WTC11 (cell line): Measurements from ENCODE around the gene TRPV5. TPM values are rescaled to one million over a fixed set of nuclear protein-coding genes. Genes with fewer than 3 reads are reported as not detected.

Experiments
- ATAC-seq: fragments of 200-7000 bp; cut with Tn5 transposase; 2 replicates; pipeline ENCODE4 v1.10.0; 2021; ENCODE audit warnings: mild to moderate bottlenecking, moderate library complexity
- CTCF ChIA-PET: fragments of 300-600 bp; sonication (Branson Sonifier 250); formaldehyde crosslinking; loops from one replicate; lab custom pipeline; 2021; ENCODE audit warnings: antibody characterized with exemption; lab: Charles Lee
- POLR2A ChIA-PET: fragments of 350-600 bp; sonication (Branson Sonifier 250); formaldehyde crosslinking; loops from one replicate; lab custom pipeline; 2021; ENCODE audit warnings: antibody characterized with exemption; lab: Charles Lee
- DNase-seq: peaks from one replicate; pipeline ENCODE4 v3.0.0; 2021; ENCODE audit warnings: low spot score
- H3K27ac Mint-ChIP-seq: 2 replicates; pipeline ENCODE4 v1.8.0; 2021; ENCODE audit warnings: mixed read lengths
- H3K27me3 Mint-ChIP-seq: 2 replicates; pipeline ENCODE4 v1.8.0; 2021; ENCODE audit warnings: low read depth, mild to moderate bottlenecking, moderate library complexity, mixed read lengths
- H3K36me3 Mint-ChIP-seq: 2 replicates; pipeline ENCODE4 v1.8.0; 2021; ENCODE audit warnings: mixed read lengths
- H3K4me1 Mint-ChIP-seq: 2 replicates; pipeline ENCODE4 v1.8.0; 2022; ENCODE audit warnings: mixed read lengths
- H3K4me3 Mint-ChIP-seq: 2 replicates; pipeline ENCODE4 v1.8.0; 2021; ENCODE audit warnings: mild to moderate bottlenecking, moderate library complexity, mixed read lengths
- H3K9me3 Mint-ChIP-seq: 2 replicates; pipeline ENCODE4 v1.8.0; 2021; ENCODE audit warnings: mixed read lengths
- CREM ChIP-seq: sonication (generic); formaldehyde crosslinking; IDR thresholded peaks from 2 replicates; pipeline ENCODE4 v1.8.1; 2022; ENCODE audit warnings: mild to moderate bottlenecking, missing genetic modification reagents, moderate library complexity
- EMX1 ChIP-seq: fragments of 250-450 bp; sonication (Bioruptor Pico); IDR thresholded peaks from 2 replicates; pipeline ENCODE4 v1.8.0; 2021; ENCODE audit warnings: mild to moderate bottlenecking
- HMGA2 ChIP-seq: fragments of 250-450 bp; sonication (Bioruptor Pico); IDR thresholded peaks from 2 replicates; pipeline ENCODE4 v1.4.0; 2021; ENCODE audit warnings: mild to moderate bottlenecking, moderate library complexity
- KAT7 ChIP-seq: sonication (generic); formaldehyde crosslinking; IDR thresholded peaks from 2 replicates; pipeline ENCODE4 v1.8.1; 2023; ENCODE audit warnings: missing genetic modification reagents, mild to moderate bottlenecking, borderline replicate concordance
- NR1H2 ChIP-seq: sonication (generic); formaldehyde crosslinking; IDR thresholded peaks from 2 replicates; pipeline ENCODE4 v1.9.0; 2021; ENCODE audit warnings: mild to moderate bottlenecking, moderate library complexity, missing genetic modification reagents
- PRRX2 ChIP-seq: fragments of 250-450 bp; sonication (Bioruptor Pico); IDR thresholded peaks from 2 replicates; pipeline ENCODE4 v1.8.0; 2021; ENCODE audit warnings: mild to moderate bottlenecking
- RELA ChIP-seq: sonication (generic); formaldehyde crosslinking; IDR thresholded peaks from 2 replicates; pipeline ENCODE4 v1.8.1; 2022; ENCODE audit warnings: missing genetic modification reagents, mild to moderate bottlenecking, borderline replicate concordance
- SP1 ChIP-seq: sonication (generic); formaldehyde crosslinking; conservative IDR thresholded peaks from 2 replicates; pipeline ENCODE4 v1.8.1; 2022; ENCODE audit warnings: missing genetic modification reagents
- TCF7 ChIP-seq: sonication (generic); formaldehyde crosslinking; IDR thresholded peaks from 2 replicates; pipeline ENCODE4 v1.8.0; 2022; ENCODE audit warnings: mild to moderate bottlenecking, low read depth, missing genetic modification reagents, moderate library complexity
- ZNF121 ChIP-seq: sonication (generic); formaldehyde crosslinking; IDR thresholded peaks from 2 replicates; pipeline ENCODE4 v1.8.0; 2023; ENCODE audit warnings: missing genetic modification reagents
- ZNF263 ChIP-seq: sonication (generic); formaldehyde crosslinking; IDR thresholded peaks from 2 replicates; pipeline ENCODE4 v1.8.1; 2022; ENCODE audit warnings: low read depth, mild to moderate bottlenecking, moderate library complexity, missing genetic modification reagents
- ZNF423 ChIP-seq: fragments of 250-450 bp; sonication (Bioruptor Pico); IDR thresholded peaks from 2 replicates; pipeline ENCODE4 v2.1.2; 2022; ENCODE audit warnings: mild to moderate bottlenecking, moderate library complexity
- total RNA-seq: library from RNA; stranded (reverse); gene quantifications from 3 replicates; pipeline ENCODE4 v1.2.3, GENCODE V29; 2021
- TF ChIP-seq, protein P1 (sequence below): fragments of 250-450 bp; sonication (Bioruptor Pico); IDR thresholded peaks from 2 replicates; pipeline ENCODE4 v1.8.0; 2021; ENCODE audit warnings: mild to moderate bottlenecking
- TF ChIP-seq, protein P2 (sequence below): sonication (generic); formaldehyde crosslinking; IDR thresholded peaks from 2 replicates; pipeline ENCODE4 v1.8.0; 2022; ENCODE audit warnings: mild to moderate bottlenecking, missing genetic modification reagents
- TF ChIP-seq, protein P3 (sequence below): sonication (generic); formaldehyde crosslinking; IDR thresholded peaks from 2 replicates; pipeline ENCODE4 v1.8.1; 2022; ENCODE audit warnings: missing genetic modification reagents, borderline replicate concordance
- TF ChIP-seq, protein P4 (sequence below): sonication (generic); formaldehyde crosslinking; IDR thresholded peaks from 2 replicates; pipeline ENCODE4 v1.8.0; 2022; ENCODE audit warnings: missing genetic modification reagents
- TF ChIP-seq, protein P5 (sequence below): sonication (generic); formaldehyde crosslinking; IDR thresholded peaks from 2 replicates; pipeline ENCODE4 v1.8.0; 2023; ENCODE audit warnings: missing genetic modification reagents, mild to moderate bottlenecking, borderline replicate concordance
- TF ChIP-seq, protein P6 (sequence below): sonication (generic); formaldehyde crosslinking; conservative IDR thresholded peaks from 2 replicates; pipeline ENCODE4 v1.8.1; 2023; ENCODE audit warnings: mild to moderate bottlenecking, low read depth, missing genetic modification reagents, moderate library complexity
- TF ChIP-seq, protein P7 (sequence below): sonication (generic); formaldehyde crosslinking; IDR thresholded peaks from 2 replicates; pipeline ENCODE4 v1.8.1; 2023; ENCODE audit warnings: mild to moderate bottlenecking, missing genetic modification reagents, moderate library complexity

TRPV5 gene
- total RNA-seq, 1 experiment from 2014 or later: not detected

DNA sequence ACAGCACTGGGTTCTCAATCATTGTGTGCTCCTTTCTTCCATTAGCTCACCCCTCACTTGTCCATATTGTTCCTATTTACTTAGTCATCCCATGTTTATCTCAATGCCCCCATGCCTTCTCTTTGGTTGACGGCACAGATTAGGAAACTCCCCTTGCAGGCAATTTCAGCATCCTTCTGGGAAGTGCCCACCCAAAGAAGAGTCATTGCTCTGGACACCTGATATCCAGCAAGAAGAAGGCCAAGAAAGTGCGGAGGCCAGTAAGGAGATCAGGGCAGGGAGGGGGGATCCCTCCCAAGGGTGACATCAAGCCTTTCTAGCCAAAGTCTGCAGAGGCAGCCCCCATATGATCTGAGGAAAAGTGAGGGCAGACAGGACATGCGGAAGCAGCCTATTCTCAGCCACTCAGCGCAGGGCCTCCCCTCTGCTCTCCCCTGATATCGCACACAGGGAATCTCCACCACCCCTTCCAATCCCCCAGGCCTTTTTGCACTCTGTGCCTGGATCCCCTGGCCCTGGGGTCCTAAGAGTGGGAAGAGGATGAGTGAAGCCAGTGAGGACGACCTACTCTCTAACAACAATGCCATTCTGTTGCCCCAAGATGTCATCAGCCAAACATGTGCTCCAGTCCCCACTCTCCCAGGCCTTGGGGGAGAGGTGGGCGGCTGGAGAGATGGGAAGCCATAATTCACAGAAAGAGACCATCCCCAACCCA, 49.8 kb downstream of the TRPV5 start:
- CTCF ChIA-PET: interaction anchor here (4.4 kb wide), 1 partner anchor 12 kb away, joined by 27 read pairs; no protein-coding TSS in a partner anchor
- H3K9me3 Mint-ChIP-seq: no peaks in the 10 kb centered on the region
- no peaks in the 10 kb centered on the region for H3K36me3 Mint-ChIP-seq
- POLR2A ChIA-PET: no interaction called here
- no peaks in the 10 kb centered on the region; the same call in 1 of the 2 replicates for H3K27me3 Mint-ChIP-seq
- DNase-seq (no peak), ATAC-seq (no peak)
- no peak overlapping the region for H3K4me3 Mint-ChIP-seq
- TF ChIP-seq NR1H2 (CRISPR knock-in tag): no peak
- TF ChIP-seq, protein P1, sequence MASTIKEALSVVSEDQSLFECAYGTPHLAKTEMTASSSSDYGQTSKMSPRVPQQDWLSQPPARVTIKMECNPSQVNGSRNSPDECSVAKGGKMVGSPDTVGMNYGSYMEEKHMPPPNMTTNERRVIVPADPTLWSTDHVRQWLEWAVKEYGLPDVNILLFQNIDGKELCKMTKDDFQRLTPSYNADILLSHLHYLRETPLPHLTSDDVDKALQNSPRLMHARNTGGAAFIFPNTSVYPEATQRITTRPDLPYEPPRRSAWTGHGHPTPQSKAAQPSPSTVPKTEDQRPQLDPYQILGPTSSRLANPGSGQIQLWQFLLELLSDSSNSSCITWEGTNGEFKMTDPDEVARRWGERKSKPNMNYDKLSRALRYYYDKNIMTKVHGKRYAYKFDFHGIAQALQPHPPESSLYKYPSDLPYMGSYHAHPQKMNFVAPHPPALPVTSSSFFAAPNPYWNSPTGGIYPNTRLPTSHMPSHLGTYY (CRISPR knock-in tag): no peak
- TF ChIP-seq, protein P2, sequence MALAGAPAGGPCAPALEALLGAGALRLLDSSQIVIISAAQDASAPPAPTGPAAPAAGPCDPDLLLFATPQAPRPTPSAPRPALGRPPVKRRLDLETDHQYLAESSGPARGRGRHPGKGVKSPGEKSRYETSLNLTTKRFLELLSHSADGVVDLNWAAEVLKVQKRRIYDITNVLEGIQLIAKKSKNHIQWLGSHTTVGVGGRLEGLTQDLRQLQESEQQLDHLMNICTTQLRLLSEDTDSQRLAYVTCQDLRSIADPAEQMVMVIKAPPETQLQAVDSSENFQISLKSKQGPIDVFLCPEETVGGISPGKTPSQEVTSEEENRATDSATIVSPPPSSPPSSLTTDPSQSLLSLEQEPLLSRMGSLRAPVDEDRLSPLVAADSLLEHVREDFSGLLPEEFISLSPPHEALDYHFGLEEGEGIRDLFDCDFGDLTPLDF (CRISPR knock-in tag): no peak
- TF ChIP-seq EMX1 (CRISPR knock-in tag): no peak
- no peak for TF ChIP-seq HMGA2 (CRISPR knock-in tag)
- no peak for TF ChIP-seq ZNF121
- TF ChIP-seq, protein P3, sequence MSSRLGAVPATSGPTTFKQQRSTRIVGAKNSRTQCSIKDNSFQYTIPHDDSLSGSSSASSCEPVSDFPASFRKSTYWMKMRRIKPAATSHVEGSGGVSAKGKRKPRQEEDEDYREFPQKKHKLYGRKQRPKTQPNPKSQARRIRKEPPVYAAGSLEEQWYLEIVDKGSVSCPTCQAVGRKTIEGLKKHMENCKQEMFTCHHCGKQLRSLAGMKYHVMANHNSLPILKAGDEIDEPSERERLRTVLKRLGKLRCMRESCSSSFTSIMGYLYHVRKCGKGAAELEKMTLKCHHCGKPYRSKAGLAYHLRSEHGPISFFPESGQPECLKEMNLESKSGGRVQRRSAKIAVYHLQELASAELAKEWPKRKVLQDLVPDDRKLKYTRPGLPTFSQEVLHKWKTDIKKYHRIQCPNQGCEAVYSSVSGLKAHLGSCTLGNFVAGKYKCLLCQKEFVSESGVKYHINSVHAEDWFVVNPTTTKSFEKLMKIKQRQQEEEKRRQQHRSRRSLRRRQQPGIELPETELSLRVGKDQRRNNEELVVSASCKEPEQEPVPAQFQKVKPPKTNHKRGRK (CRISPR knock-in tag): no peak
- no peak for TF ChIP-seq TCF7 (CRISPR knock-in tag)
- TF ChIP-seq, protein P4, sequence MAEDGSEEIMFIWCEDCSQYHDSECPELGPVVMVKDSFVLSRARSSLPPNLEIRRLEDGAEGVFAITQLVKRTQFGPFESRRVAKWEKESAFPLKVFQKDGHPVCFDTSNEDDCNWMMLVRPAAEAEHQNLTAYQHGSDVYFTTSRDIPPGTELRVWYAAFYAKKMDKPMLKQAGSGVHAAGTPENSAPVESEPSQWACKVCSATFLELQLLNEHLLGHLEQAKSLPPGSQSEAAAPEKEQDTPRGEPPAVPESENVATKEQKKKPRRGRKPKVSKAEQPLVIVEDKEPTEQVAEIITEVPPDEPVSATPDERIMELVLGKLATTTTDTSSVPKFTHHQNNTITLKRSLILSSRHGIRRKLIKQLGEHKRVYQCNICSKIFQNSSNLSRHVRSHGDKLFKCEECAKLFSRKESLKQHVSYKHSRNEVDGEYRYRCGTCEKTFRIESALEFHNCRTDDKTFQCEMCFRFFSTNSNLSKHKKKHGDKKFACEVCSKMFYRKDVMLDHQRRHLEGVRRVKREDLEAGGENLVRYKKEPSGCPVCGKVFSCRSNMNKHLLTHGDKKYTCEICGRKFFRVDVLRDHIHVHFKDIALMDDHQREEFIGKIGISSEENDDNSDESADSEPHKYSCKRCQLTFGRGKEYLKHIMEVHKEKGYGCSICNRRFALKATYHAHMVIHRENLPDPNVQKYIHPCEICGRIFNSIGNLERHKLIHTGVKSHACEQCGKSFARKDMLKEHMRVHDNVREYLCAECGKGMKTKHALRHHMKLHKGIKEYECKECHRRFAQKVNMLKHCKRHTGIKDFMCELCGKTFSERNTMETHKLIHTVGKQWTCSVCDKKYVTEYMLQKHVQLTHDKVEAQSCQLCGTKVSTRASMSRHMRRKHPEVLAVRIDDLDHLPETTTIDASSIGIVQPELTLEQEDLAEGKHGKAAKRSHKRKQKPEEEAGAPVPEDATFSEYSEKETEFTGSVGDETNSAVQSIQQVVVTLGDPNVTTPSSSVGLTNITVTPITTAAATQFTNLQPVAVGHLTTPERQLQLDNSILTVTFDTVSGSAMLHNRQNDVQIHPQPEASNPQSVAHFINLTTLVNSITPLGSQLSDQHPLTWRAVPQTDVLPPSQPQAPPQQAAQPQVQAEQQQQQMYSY (CRISPR knock-in tag): no peak
- TF ChIP-seq, protein P5, sequence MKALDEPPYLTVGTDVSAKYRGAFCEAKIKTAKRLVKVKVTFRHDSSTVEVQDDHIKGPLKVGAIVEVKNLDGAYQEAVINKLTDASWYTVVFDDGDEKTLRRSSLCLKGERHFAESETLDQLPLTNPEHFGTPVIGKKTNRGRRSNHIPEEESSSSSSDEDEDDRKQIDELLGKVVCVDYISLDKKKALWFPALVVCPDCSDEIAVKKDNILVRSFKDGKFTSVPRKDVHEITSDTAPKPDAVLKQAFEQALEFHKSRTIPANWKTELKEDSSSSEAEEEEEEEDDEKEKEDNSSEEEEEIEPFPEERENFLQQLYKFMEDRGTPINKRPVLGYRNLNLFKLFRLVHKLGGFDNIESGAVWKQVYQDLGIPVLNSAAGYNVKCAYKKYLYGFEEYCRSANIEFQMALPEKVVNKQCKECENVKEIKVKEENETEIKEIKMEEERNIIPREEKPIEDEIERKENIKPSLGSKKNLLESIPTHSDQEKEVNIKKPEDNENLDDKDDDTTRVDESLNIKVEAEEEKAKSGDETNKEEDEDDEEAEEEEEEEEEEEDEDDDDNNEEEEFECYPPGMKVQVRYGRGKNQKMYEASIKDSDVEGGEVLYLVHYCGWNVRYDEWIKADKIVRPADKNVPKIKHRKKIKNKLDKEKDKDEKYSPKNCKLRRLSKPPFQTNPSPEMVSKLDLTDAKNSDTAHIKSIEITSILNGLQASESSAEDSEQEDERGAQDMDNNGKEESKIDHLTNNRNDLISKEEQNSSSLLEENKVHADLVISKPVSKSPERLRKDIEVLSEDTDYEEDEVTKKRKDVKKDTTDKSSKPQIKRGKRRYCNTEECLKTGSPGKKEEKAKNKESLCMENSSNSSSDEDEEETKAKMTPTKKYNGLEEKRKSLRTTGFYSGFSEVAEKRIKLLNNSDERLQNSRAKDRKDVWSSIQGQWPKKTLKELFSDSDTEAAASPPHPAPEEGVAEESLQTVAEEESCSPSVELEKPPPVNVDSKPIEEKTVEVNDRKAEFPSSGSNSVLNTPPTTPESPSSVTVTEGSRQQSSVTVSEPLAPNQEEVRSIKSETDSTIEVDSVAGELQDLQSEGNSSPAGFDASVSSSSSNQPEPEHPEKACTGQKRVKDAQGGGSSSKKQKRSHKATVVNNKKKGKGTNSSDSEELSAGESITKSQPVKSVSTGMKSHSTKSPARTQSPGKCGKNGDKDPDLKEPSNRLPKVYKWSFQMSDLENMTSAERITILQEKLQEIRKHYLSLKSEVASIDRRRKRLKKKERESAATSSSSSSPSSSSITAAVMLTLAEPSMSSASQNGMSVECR (CRISPR knock-in tag): no peak
- TF ChIP-seq RELA (CRISPR knock-in tag): no peak
- TF ChIP-seq SP1 (CRISPR knock-in tag): no peak
- no peak for TF ChIP-seq CREM (CRISPR knock-in tag)
- TF ChIP-seq PRRX2 (CRISPR knock-in tag): no peak
- TF ChIP-seq, protein P6, sequence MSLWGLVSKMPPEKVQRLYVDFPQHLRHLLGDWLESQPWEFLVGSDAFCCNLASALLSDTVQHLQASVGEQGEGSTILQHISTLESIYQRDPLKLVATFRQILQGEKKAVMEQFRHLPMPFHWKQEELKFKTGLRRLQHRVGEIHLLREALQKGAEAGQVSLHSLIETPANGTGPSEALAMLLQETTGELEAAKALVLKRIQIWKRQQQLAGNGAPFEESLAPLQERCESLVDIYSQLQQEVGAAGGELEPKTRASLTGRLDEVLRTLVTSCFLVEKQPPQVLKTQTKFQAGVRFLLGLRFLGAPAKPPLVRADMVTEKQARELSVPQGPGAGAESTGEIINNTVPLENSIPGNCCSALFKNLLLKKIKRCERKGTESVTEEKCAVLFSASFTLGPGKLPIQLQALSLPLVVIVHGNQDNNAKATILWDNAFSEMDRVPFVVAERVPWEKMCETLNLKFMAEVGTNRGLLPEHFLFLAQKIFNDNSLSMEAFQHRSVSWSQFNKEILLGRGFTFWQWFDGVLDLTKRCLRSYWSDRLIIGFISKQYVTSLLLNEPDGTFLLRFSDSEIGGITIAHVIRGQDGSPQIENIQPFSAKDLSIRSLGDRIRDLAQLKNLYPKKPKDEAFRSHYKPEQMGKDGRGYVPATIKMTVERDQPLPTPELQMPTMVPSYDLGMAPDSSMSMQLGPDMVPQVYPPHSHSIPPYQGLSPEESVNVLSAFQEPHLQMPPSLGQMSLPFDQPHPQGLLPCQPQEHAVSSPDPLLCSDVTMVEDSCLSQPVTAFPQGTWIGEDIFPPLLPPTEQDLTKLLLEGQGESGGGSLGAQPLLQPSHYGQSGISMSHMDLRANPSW (CRISPR knock-in tag): no peak
- TF ChIP-seq ZNF423 (CRISPR knock-in tag): no peak
- TF ChIP-seq KAT7 (CRISPR knock-in tag): no peak
- TF ChIP-seq ZNF263 (CRISPR knock-in tag): no peak
- TF ChIP-seq, protein P7, sequence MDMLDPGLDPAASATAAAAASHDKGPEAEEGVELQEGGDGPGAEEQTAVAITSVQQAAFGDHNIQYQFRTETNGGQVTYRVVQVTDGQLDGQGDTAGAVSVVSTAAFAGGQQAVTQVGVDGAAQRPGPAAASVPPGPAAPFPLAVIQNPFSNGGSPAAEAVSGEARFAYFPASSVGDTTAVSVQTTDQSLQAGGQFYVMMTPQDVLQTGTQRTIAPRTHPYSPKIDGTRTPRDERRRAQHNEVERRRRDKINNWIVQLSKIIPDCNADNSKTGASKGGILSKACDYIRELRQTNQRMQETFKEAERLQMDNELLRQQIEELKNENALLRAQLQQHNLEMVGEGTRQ (CRISPR knock-in tag): no peak
- no peak overlapping the region; the same call in 1 of the 2 replicates for H3K27ac Mint-ChIP-seq
- H3K4me1 Mint-ChIP-seq: peaks cover 8% of the 10 kb centered on the region
